ENCODE results near the gene TCTN1. TPM values are rescaled to one million over a fixed set of nuclear protein-coding genes. Genes with fewer than 3 reads are reported as not detected.

Gene TCTN1
- total RNA-seq = 28.5 and 34.3 TPM in 2 replicates

DNA sequence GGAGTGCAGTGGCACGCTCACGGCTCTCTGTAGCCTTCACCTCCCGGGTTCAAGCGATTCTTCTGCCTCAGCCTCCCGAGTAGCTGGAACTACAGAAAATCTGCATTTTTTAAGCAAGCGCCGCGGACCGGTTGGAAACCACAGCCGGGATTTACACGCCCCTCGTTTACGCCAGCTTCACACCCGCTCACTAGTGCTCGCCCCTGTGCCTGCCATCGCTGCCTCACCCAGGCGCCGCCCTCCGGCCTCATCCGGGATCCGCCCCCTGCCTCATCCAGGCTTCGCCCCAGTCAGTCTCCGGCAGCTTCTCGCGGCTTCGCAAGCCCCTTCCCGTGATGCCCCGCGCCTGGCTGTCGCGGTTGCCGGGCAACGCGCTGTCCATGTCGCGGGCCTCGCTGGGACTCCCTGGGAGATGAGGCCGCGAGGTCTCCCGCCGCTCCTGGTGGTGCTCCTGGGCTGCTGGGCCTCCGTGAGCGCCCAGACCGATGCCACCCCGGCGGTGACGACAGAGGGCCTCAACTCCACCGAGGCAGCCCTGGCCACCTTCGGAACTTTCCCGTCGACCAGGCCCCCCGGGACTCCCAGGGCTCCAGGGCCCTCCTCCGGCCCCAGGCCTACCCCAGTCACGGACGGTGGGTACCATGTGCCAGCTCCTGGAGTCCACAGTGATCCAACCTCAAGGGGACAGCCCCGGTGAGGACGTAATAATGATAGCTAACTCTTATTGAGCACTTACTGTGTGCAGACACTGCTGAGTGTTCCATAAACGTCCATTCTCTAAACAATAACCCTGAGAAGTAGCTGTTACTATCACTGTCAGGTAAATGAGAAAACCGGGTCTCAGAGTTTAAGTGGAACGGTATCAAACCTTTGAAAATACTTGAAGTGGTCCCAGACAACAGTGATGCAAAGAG lies at the start of gene TCTN1:
TCTN1 (plus strand) TSS at position 359 of the 914 bp plus-strand sequence; CDS start at position 413, 54 bp downstream.

DNA sequence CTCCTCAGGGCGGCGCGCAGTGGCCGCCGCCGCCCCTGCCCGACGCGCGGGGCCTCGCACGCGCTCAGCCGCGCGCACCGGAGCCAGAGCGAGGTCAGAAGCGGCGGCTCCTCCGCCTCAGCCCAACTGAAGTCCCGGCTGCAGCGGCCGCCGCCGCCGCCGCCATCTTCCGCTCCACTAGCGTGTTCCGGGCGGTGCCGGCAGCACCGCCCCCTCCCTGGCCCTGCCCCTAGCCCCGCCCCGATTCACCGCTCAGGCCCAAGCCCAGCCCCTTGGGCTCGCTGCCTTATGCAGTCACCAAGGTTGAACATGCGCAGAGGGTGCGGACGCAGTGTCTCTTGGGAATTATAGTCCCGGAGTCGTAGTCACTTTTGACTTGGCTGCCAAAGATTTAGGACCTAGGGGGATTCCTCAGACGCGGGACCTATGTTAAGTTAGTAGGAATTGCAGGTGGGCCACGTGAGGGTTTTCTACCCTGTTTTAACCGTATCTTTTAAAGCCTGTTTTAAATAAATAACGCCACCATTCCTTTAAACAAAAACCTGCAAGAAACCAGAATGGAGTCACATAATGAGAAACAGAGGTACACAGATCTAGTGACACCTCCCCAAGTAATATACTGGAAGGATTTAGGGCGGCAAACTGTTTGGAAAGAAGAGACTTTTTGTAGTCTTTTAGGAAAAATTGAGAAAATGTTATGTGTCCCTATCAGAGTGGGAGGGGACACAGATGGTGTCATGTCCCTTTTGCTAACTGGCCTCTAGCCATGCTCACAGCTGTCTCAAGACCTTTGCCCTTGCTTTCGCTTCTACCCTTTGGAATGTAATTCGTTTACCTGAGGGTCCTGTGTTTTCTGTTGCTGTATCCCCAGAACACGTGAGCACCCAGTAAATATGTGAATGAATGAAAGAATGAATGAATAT lies 30.5 kb upstream of the TCTN1 start, which contains the start of gene PPTC7:
PPTC7 (minus strand) TSS at position 182 of the 923 bp plus-strand sequence. CDS start 287 bp downstream, outside the sequence.

DNA sequence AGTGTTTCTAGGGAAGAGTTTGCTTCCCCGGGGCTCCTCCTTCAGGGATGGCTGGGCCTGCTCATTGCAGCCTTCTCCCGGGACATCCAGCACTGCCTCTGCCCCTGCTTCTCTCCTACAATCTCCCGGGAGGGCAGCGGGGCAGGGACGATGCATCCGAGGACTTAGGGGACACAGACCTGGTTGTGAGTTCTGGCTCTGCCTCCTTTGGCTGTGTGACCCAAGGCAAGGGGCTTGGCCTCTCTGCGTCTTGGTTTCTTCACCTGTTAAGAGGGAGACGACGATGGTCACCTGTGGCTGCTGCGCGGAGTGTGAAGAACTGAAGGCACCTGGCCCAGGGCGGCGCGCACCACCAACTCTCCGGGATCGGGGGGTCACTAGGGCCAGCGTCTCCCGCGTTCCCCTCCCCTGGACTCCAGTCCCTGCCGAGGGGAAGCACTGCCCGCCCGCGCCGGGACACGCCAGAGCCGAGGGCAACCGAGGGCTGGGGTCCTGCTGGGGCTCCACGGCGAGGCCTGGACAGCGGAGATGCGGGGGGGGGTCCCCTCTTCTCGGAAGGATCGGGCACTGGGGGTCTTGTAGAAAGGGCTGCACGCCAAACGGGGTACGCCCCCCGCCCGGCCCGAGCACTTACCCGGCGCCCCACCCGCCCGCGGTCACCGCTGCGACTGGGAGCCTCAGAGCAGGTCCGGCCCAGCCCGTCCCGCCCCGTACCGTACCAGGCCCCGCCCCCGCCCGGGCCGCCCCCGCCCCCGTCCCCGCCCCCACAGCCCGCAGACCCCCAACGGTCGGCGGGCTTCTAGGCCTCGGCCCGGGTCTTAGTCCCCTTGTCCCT lies 74.7 kb downstream of the TCTN1 start, which contains the start of gene HVCN1:
HVCN1 (minus strand) TSS at position 670 of the 835 bp plus-strand sequence. CDS start 5,870 bp downstream, outside the sequence.

Other genes with a start within 250 kb of the TCTN1 start
- gene ANAPC7, start 210.4 kb upstream of the TCTN1 start, total RNA-seq = 32.9 and 42.5 TPM in 2 replicates
- 835 and 1,139 TPM in 2 replicates for gene ARPC3, start 163.8 kb upstream of the TCTN1 start, total RNA-seq
- gene GPN3, start 145.9 kb upstream of the TCTN1 start, total RNA-seq = 20.5 and 23.2 TPM in 2 replicates
- 12.2 and 16.4 TPM in 2 replicates for gene FAM216A, start 145.3 kb upstream of the TCTN1 start, total RNA-seq
- gene VPS29, start 112.0 kb upstream of the TCTN1 start, total RNA-seq = 78.7 and 109 TPM in 2 replicates
- gene RAD9B, start 111.8 kb upstream of the TCTN1 start, total RNA-seq = 0.86 TPM in 1 of 2 replicates, not detected in the other
- 3.5 and 3.9 TPM in 2 replicates for gene PPTC7, start 30.8 kb upstream of the TCTN1 start, total RNA-seq
- 13.3 and 21.3 TPM in 2 replicates for gene HVCN1, start 75.0 kb downstream of the TCTN1 start, total RNA-seq
- 156 TPM in 2 replicates for gene PPP1CC, start 128.8 kb downstream of the TCTN1 start, total RNA-seq
- not detected in 2 replicates for gene CCDC63, start 232.9 kb downstream of the TCTN1 start, total RNA-seq